ENCODE data around the gene ABLIM1.

DNA sequence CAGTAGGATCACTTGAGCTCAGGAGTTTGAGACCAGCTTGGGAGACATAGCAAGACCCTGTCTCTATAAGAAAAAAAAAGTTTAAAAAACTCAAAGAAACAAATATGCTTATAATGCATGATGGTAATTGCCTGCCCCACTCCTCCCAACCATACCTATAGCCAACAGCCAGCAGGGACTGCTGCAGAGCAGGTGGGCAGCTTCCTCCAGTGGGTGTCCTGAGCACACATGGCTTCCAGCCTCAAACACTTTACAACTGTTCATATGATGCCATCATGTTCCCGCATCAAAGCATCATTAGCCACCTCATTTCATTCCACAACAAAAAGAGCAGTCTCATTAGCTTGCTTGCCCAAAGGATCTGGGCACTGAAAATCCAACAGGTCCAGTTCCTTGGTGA, 42.0 kb downstream of the ABLIM1 start:
- TF ChIP-seq EZH2 (IDR thresholded peaks at IDR 0.05; ENCODE audit: borderline replicate concordance, low read depth, low read length, poor library complexity, severe bottlenecking) (no peak), CTCF (conservative IDR thresholded peaks at IDR 0.05; ENCODE audit: low read depth, low read length) (no peak)
